ENCODE measurements around the gene KIZ. TPM values are rescaled to one million over a fixed set of nuclear protein-coding genes. Genes with fewer than 3 reads are reported as not detected.

Gene KIZ
- total and polyA plus RNA-seq, 2 experiments from 2014 or later = 58.3 to 63.6 TPM

DNA sequence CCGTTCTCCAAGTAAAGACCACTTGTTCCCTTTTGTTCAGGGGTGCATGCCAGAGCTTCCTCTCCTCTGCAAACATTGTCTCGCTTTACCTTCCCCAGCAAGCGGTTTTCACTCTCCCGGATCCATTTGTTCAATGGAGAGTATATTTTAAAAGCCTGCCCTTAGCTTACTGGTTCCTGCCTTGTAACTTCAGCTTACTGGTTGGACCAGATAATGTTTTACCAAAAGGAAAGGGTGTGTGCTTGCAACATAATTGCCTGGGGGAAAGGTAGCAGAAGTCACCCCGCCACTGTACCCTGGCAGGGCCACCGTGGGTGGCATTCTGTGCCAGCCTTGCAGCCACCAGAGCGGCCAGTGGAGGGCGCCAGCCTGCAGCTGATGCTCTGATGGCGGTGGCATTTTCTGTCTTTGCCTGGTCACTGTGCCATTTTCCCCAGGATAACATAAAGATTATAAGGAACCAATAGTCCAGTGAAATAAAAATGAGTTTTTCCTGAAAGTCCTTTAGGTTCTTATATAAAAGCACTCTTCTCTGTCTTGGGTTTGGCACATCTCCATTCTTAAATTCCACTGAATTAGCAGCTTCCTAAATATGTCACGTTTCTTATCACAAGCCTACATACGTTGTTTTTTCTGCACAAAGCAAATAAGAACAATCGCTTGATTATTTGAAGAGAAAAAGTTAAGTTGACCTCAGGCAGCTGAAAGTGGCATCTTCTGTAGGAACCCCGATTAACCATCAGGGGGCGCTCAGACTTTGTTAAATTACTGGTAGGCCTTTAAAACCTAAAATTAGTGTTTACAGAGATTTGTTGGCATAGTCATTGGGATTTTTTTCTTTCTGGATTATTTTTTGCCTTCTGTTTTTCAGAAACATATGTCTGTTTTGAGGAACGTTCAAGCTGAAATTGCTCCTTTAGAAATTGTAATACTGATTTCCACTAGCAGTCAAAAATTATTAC lies 109.9 kb downstream of the KIZ start:
- Mint-ChIP-seq H3K27ac (peak overlapping the region; percentile 75; the same call in 1 of the 2 replicates), H3K4me1 (peaks cover 27% of the 10 kb centered on the region), H3K9me3 (no peaks in the 10 kb centered on the region), H3K27me3 (ENCODE audit: insufficient read depth, low read depth, poor library complexity) (peaks cover 5% of the 10 kb centered on the region), H3K36me3 (ENCODE audit: low read depth) (peaks cover 5% of the 10 kb centered on the region), H3K4me3 (peak overlapping the region; percentile 60; the same call in 2 of the 3 replicates)
- H3K27me3 ChIP-seq (ENCODE audit: insufficient read depth) = no peaks in the 10 kb centered on the region
- H3K4me2 ChIP-seq = peak overlapping the region; percentile 55
- peaks cover 7% of the 10 kb centered on the region; the same call in 1 of the 2 replicates for H3F3A ChIP-seq (replicated peaks; ENCODE audit: low read depth)
- no peaks in the 10 kb centered on the region for H3K36me3 ChIP-seq (ENCODE audit: insufficient read depth)
- TF ChIP-seq, protein P1, sequence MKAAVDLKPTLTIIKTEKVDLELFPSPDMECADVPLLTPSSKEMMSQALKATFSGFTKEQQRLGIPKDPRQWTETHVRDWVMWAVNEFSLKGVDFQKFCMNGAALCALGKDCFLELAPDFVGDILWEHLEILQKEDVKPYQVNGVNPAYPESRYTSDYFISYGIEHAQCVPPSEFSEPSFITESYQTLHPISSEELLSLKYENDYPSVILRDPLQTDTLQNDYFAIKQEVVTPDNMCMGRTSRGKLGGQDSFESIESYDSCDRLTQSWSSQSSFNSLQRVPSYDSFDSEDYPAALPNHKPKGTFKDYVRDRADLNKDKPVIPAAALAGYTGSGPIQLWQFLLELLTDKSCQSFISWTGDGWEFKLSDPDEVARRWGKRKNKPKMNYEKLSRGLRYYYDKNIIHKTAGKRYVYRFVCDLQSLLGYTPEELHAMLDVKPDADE (IDR thresholded peaks at IDR 0.05) = no peak
- TF ChIP-seq, protein P2, sequence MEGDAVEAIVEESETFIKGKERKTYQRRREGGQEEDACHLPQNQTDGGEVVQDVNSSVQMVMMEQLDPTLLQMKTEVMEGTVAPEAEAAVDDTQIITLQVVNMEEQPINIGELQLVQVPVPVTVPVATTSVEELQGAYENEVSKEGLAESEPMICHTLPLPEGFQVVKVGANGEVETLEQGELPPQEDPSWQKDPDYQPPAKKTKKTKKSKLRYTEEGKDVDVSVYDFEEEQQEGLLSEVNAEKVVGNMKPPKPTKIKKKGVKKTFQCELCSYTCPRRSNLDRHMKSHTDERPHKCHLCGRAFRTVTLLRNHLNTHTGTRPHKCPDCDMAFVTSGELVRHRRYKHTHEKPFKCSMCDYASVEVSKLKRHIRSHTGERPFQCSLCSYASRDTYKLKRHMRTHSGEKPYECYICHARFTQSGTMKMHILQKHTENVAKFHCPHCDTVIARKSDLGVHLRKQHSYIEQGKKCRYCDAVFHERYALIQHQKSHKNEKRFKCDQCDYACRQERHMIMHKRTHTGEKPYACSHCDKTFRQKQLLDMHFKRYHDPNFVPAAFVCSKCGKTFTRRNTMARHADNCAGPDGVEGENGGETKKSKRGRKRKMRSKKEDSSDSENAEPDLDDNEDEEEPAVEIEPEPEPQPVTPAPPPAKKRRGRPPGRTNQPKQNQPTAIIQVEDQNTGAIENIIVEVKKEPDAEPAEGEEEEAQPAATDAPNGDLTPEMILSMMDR (conservative IDR thresholded peaks at IDR 0.05; ENCODE audit: low read depth in 2 of 2) = peak; percentile 88 to 95
- TF ChIP-seq CREB1 (CRISPR knock-in tag; IDR thresholded peaks at IDR 0.05; ENCODE audit: low read depth) = 0 out of 2 replicates have a peak, but pooled peaks have one; percentile 6
- DNase-seq (ENCODE audit: low spot score) = peak; percentile 84
- H4K20me1 ChIP-seq (replicated peaks; ENCODE audit: insufficient read depth) = no peaks in the 10 kb centered on the region
- no peaks in the 10 kb centered on the region for H3K79me2 ChIP-seq (replicated peaks; ENCODE audit: insufficient read depth)
- no peaks in the 10 kb centered on the region for H3K9me2 ChIP-seq (ENCODE audit: insufficient read depth)
- H2AFZ ChIP-seq = no peak overlapping the region
- 0 out of 2 replicates have a peak overlapping the region, but pooled peaks have one; percentile 8 for H3K4me3 ChIP-seq
- H3K27ac ChIP-seq (ENCODE audit: low read depth) = peak overlapping the region; percentile 43
- peaks cover 38% of the 10 kb centered on the region for H3K4me1 ChIP-seq (ENCODE audit: insufficient read depth)
- peak; percentile 81 for ATAC-seq

- DNase-seq (ENCODE audit: low spot score) (no peak), ATAC-seq (no peak)
- Histone ChIP-seq H3K9me2 (ENCODE audit: insufficient read depth) (no peaks in the 10 kb centered on the region), H3K27me3 (ENCODE audit: insufficient read depth) (no peaks in the 10 kb centered on the region), H2AFZ (no peak overlapping the region), H3K4me3 (no peak overlapping the region), H3K4me2 (no peak overlapping the region), H3K36me3 (ENCODE audit: insufficient read depth) (no peaks in the 10 kb centered on the region), H3K27ac (ENCODE audit: low read depth) (no peak overlapping the region), H3F3A (replicated peaks; ENCODE audit: low read depth) (peaks cover 7% of the 10 kb centered on the region; the same call in 1 of the 2 replicates), H3K79me2 (replicated peaks; ENCODE audit: insufficient read depth) (no peaks in the 10 kb centered on the region), H3K4me1 (ENCODE audit: insufficient read depth) (peaks cover 35% of the 10 kb centered on the region), H4K20me1 (replicated peaks; ENCODE audit: insufficient read depth) (peaks cover 7% of the 10 kb centered on the region; the same call in 1 of the 2 replicates)
- Mint-ChIP-seq H3K36me3 (ENCODE audit: low read depth) (0 out of 3 replicates have a peak, but pooled peaks cover 3% of the 10 kb centered on the region), H3K4me1 (peaks cover 34% of the 10 kb centered on the region), H3K4me3 (no peak overlapping the region), H3K27me3 (ENCODE audit: insufficient read depth, low read depth, poor library complexity) (peaks cover 7% of the 10 kb centered on the region), H3K9me3 (no peaks in the 10 kb centered on the region), H3K27ac (no peak overlapping the region)
- TF ChIP-seq ZNF331 (CRISPR knock-in tag; IDR thresholded peaks at IDR 0.05; ENCODE audit: low read depth) (no peak), ZNF114 (CRISPR knock-in tag; IDR thresholded peaks at IDR 0.05) (no peak), REST (IDR thresholded peaks at IDR 0.05; ENCODE audit: unreplicated experiment) (no peak), NANOG (IDR thresholded peaks at IDR 0.05; ENCODE audit: borderline replicate concordance) (no peak), EZH2phosphoT487 (IDR thresholded peaks at IDR 0.05; ENCODE audit: unreplicated experiment) (no peak), JUNB (IDR thresholded peaks at IDR 0.05; ENCODE audit: unreplicated experiment) (no peak), CREB1 (CRISPR knock-in tag; IDR thresholded peaks at IDR 0.05; ENCODE audit: low read depth) (no peak), EZH2 (IDR thresholded peaks at IDR 0.05; ENCODE audit: low read depth, unreplicated experiment) (no peak)
- TF ChIP-seq, protein P2 (conservative IDR thresholded peaks at IDR 0.05; ENCODE audit: low read depth in 2 of 2) = no peak
These were observed 112.3 kb downstream of the KIZ start for GRCh38 chr20:21237956-21238799.

All from GM23338 (cell line).